ENCODE data around the gene ANGPTL5. TPM values are rescaled to one million over a fixed set of nuclear protein-coding genes. Genes with fewer than 3 reads are reported as not detected.

The ANGPTL5 gene
- total RNA-seq, 4 donors from 2014 or later: 1.1 TPM; not detected in 3

DNA sequence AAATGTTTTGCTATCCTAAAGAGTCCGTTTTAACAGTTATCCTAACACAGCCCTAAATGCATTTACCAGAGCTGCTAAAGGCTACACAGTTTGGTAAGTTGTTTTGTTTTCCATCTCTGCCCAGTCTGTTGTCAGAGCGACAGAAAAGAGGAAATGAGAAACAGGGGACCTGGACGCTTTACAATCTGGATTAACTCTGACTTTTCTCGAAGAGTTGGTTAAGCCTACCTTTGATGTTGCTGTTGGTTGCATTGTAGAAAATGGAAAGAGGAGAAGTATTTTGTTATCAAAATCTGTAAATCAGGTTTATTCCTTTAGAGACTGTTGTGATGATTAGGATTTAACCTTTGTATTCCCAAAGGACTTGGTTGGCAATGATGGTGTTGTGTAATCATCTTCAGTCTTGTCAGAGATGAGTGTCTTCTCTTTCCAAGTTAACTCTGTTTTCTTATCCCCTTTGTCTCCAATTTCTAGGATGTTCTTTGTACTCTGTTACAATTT, 481 bp downstream of the ANGPTL5 start:
- H3K27me3 ChIP-seq: no peaks in the 10 kb centered on the region
- H3K9me3 ChIP-seq: no peaks in the 10 kb centered on the region
- no peak for TF ChIP-seq POLR2A (IDR thresholded peaks at IDR 0.05)
- TF ChIP-seq, protein P1, sequence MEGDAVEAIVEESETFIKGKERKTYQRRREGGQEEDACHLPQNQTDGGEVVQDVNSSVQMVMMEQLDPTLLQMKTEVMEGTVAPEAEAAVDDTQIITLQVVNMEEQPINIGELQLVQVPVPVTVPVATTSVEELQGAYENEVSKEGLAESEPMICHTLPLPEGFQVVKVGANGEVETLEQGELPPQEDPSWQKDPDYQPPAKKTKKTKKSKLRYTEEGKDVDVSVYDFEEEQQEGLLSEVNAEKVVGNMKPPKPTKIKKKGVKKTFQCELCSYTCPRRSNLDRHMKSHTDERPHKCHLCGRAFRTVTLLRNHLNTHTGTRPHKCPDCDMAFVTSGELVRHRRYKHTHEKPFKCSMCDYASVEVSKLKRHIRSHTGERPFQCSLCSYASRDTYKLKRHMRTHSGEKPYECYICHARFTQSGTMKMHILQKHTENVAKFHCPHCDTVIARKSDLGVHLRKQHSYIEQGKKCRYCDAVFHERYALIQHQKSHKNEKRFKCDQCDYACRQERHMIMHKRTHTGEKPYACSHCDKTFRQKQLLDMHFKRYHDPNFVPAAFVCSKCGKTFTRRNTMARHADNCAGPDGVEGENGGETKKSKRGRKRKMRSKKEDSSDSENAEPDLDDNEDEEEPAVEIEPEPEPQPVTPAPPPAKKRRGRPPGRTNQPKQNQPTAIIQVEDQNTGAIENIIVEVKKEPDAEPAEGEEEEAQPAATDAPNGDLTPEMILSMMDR (IDR thresholded peaks at IDR 0.05 in 4 of 5, conservative IDR thresholded peaks at IDR 0.05 in 1 of 5): no peak
- H3K36me3 ChIP-seq: no peaks in the 10 kb centered on the region
- DNase-seq (no peak), ATAC-seq (peak; percentile 32 to 39)
- in situ Hi-C loops (cut with MboI; ENCODE audit: low sequenced_read_pairs in 4 of 4): no loop called here
- intact Hi-C loops (cut with DNase I; ENCODE audit: low total_unique reads): loop anchor here (10.0 kb wide), 1 partner anchor 199 kb away; the partner anchor contains the start of gene YAP1
- peak overlapping the region; percentile 59 to 78 (median 66) for H3K27ac ChIP-seq
- H3K4me1 ChIP-seq: peaks cover 0 to 10% of the 10 kb centered on the region in 2 donors
- peak overlapping the region; percentile 73 to 98 (median 79) for H3K4me3 ChIP-seq

DNA sequence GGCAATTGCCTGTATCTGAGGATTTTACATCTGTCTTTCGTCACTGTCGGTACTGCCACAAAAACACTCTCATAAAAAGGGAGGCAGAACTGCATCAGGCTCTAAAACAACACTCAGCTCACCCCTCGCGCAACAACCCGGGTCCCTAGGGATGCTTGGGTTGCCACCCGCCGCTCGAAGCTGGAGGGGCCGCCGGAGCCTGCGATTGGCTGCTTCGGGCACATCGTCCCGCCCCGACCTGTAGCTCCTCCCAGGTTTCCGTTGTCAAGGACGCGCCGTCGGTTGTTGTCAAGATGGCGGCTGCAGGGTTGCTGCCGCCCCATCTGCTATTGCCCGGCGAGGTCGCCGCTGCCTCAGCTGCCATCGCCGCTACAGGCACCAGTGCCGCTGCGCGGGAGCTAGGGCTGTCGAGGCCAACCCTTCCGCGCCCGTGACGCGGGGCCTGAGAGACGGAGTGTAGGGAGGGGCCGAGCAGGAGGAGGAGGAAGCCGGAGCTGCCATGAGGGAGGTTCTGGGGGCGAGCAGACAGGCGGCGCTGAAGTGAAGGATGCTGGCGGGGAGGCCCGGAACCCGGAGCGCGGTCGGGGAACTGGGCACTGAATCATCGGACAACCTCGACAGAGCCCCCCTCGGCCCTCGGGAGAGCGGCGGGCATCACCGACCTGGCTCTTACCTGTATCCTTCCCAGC, 1.4 kb downstream of the ANGPTL5 start, which contains the start of gene CEP126:
TSS of gene CEP126 (plus strand) at position 273 of the 689 bp plus-strand sequence. CDS start at position 548, 275 bp downstream.
- intact Hi-C loops (cut with DNase I; ENCODE audit: low total_unique reads): loop anchor here (5.0 to 10.0 kb wide), 2 partner anchors 200 to 352 kb away; partner anchors contain the start of gene YAP1
- H3K4me1 ChIP-seq: peaks cover 0 to 10% of the 10 kb centered on the region in 2 donors
- ATAC-seq: peak; percentile 96 to 98
- H3K9me3 ChIP-seq: no peaks in the 10 kb centered on the region
- H3K4me3 ChIP-seq: peak within 1 kb of the TSS; percentile 73 to 98 (median 79)
- H3K27ac ChIP-seq: peak within 1 kb of the TSS; percentile 59 to 78 (median 66)
- DNase-seq: peak; percentile 87
- H3K36me3 ChIP-seq: no peaks in the 10 kb centered on the region
- TF ChIP-seq, protein P1 (IDR thresholded peaks at IDR 0.05 in 4 of 5, conservative IDR thresholded peaks at IDR 0.05 in 1 of 5): peak in 3 of 5 experiments; percentile 34 to 54 (median 44)
- peak in 1 of 2 donors; percentile 25 for TF ChIP-seq POLR2A (IDR thresholded peaks at IDR 0.05)
- in situ Hi-C loops (cut with MboI; ENCODE audit: low sequenced_read_pairs in 4 of 4): no loop called here
- H3K27me3 ChIP-seq: no peaks in the 10 kb centered on the region

DNA sequence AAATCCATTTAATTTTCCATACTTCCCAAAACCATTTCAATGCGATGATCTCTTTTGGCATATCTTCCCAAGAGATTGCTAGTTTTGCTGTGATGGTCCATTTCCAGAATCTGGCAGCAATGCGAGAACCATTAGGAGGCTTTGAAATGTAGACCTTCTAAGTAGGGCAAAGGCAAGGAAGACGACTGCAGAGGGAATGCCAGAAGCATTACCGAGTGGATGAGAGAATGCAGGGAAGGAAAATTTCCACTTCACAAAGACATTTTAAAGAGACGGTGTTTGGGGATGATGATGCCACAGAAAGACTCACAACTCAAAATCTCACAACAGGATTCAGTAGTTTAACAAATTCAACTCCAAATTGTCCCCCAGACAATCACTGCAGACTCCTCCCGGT, 2.0 kb downstream of the ANGPTL5 start:
- Histone ChIP-seq H3K36me3 (no peaks in the 10 kb centered on the region), H3K27me3 (no peaks in the 10 kb centered on the region), H3K4me3 (peak overlapping the region; percentile 73 to 98 (median 79)), H3K4me1 (peaks cover 0 to 10% of the 10 kb centered on the region in 2 donors), H3K9me3 (no peaks in the 10 kb centered on the region), H3K27ac (peak overlapping the region in 3 of 4 donors; percentile 25 to 78 (median 63))
- in situ Hi-C loops (cut with MboI; ENCODE audit: low sequenced_read_pairs in 4 of 4): no loop called here
- DNase-seq: no peak
- intact Hi-C loops (cut with DNase I; ENCODE audit: low total_unique reads): loop anchor here (5.0 to 10.0 kb wide), 2 partner anchors 200 to 353 kb away; partner anchors contain the start of gene YAP1
- ATAC-seq: no peak
- no peak for TF ChIP-seq POLR2A (IDR thresholded peaks at IDR 0.05)
- TF ChIP-seq, protein P1 (IDR thresholded peaks at IDR 0.05 in 4 of 5, conservative IDR thresholded peaks at IDR 0.05 in 1 of 5): no peak

DNA sequence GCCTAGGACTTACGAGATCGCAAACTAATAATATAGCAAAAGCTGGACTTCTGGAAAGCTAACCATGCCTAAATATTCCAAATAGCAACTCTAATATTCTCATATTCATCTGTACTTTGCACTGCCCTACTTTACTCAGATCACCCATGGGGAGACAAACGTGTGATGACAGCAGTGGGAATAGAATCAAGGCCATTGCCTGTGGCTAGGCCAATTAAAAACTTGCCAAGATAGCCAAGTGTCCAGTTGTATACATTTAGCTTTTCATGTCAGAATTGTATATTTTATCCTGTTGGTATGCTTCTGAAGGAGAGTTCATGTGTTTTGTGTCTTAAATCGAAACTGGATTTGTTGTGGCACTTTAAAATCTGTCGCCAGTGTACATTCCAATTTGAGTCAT, 2.7 kb downstream of the ANGPTL5 start:
- ATAC-seq (no peak), DNase-seq (no peak)
- Histone ChIP-seq H3K27ac (no peak overlapping the region), H3K27me3 (no peaks in the 10 kb centered on the region), H3K4me3 (no peak overlapping the region), H3K9me3 (no peaks in the 10 kb centered on the region), H3K4me1 (peaks cover 0 to 10% of the 10 kb centered on the region in 2 donors), H3K36me3 (no peaks in the 10 kb centered on the region)
- intact Hi-C loops (cut with DNase I; ENCODE audit: low total_unique reads): loop anchor here (5.0 to 10.0 kb wide), 2 partner anchors 201 to 354 kb away; partner anchors contain the start of gene YAP1
- TF ChIP-seq POLR2A (IDR thresholded peaks at IDR 0.05): no peak
- TF ChIP-seq, protein P1 (IDR thresholded peaks at IDR 0.05 in 4 of 5, conservative IDR thresholded peaks at IDR 0.05 in 1 of 5): no peak
- in situ Hi-C loops (cut with MboI; ENCODE audit: low sequenced_read_pairs in 4 of 4): no loop called here
